Mesendoderm (in vitro differentiated cells): ENCODE data around the gene RCN1.
"Not testable (repeated sequence)": the region's sequence is repeated elsewhere in the genome, so short reads cannot be mapped to it uniquely, and the experiment has no call there.

ENCODE experiments used
- DNase-seq: peaks from one replicate; pipeline ENCODE4 v3.0.0; 2013
- H2AK5ac ChIP-seq: 2 replicates; pipeline ENCODE4 v1.6.1; 2013; ENCODE audit warnings: low read length, inconsistent platforms
- H2BK120ac ChIP-seq: 2 replicates; pipeline ENCODE4 v1.6.1; 2013; ENCODE audit warnings: low read depth, mild to moderate bottlenecking, low read length, moderate library complexity, mixed read lengths
- H2BK15ac ChIP-seq: replicated peaks from 2 replicates; pipeline ENCODE4 v1.6.1; 2013; ENCODE audit warnings: low read depth, mild to moderate bottlenecking, moderate library complexity
- H2BK5ac ChIP-seq: 2 replicates; pipeline ENCODE4 v1.6.1; 2013; ENCODE audit warnings: low read length, inconsistent platforms
- H3K18ac ChIP-seq: 2 replicates; pipeline ENCODE4 v1.6.1; 2013; ENCODE audit warnings: mild to moderate bottlenecking, low read length, mixed read lengths
- H3K23ac ChIP-seq: one replicate; pipeline ENCODE4 v1.6.1; 2013; ENCODE audit warnings: low read length
- H3K27ac ChIP-seq: 2 replicates; pipeline ENCODE4 v1.5.1; 2013; ENCODE audit warnings: low read depth, mild to moderate bottlenecking, inconsistent platforms, low read length, moderate library complexity
- H3K27me3 ChIP-seq: 2 replicates; pipeline ENCODE4 v1.6.1; 2013; ENCODE audit warnings: low read length, control low read depth, mild to moderate bottlenecking, inconsistent platforms; ENCODE audit not compliant: insufficient read depth, poor library complexity
- H3K36me3 ChIP-seq: 2 replicates; pipeline ENCODE4 v1.6.1; 2013; ENCODE audit warnings: low read length, inconsistent platforms; ENCODE audit not compliant: control insufficient read depth, insufficient read depth
- H3K4ac ChIP-seq: one replicate; pipeline ENCODE4 v1.6.1; 2013; ENCODE audit warnings: low read depth, mild to moderate bottlenecking, low read length, moderate library complexity
- H3K4me1 ChIP-seq: 2 replicates; pipeline ENCODE4 v1.6.1; 2013; ENCODE audit warnings: low read depth, low read length, inconsistent platforms; ENCODE audit not compliant: control insufficient read depth
- H3K4me2 ChIP-seq: 2 replicates; pipeline ENCODE4 v1.6.1; 2013; ENCODE audit warnings: low read length
- H3K4me3 ChIP-seq: 2 replicates; pipeline ENCODE4 v1.5.1; 2013; ENCODE audit warnings: mild to moderate bottlenecking, low read length
- H3K56ac ChIP-seq: one replicate; pipeline ENCODE4 v1.6.1; 2013; ENCODE audit warnings: low read length
- H3K79me1 ChIP-seq: 2 replicates; pipeline ENCODE4 v1.6.1; 2013; ENCODE audit warnings: low read length, inconsistent platforms
- H3K79me2 ChIP-seq: 2 replicates; pipeline ENCODE4 v1.6.1; 2013; ENCODE audit warnings: mild to moderate bottlenecking, low read length; ENCODE audit not compliant: control insufficient read depth, insufficient read depth
- H3K9ac ChIP-seq: 2 replicates; pipeline ENCODE4 v1.6.1; 2013; ENCODE audit warnings: low read length, inconsistent platforms
- H4K5ac ChIP-seq: one replicate; pipeline ENCODE4 v1.6.1; 2013; ENCODE audit warnings: low read length
- H4K8ac ChIP-seq: one replicate; pipeline ENCODE4 v1.6.1; 2013; ENCODE audit warnings: low read depth, mild to moderate bottlenecking, control low read depth, low read length, moderate library complexity
- WGBS: extraction: QIAGEN DNeasy Blood & Tissue Kit; methylation state at CpG from one replicate; pipeline ENCODE4 v1.1.7; 2013; ENCODE audit warnings: low lambda C conversion rate, missing lambda C conversion rate; ENCODE audit not compliant: insufficient coverage; ENCODE audit errors: extremely low coverage; 5-methylcytosine and 5-hydroxymethylcytosine counted together

The RCN1 gene

GRCh38 chr11:32062540-32062939, 28.3 kb upstream of the RCN1 start:
- Histone ChIP-seq H2BK120ac (no peak overlapping the region), H3K79me2 (no peaks in the 10 kb centered on the region), H4K8ac (no peak overlapping the region), H3K4me3 (no peak overlapping the region), H3K4me2 (no peak overlapping the region), H3K27ac (no peak overlapping the region), H3K56ac (no peak overlapping the region), H3K18ac (no peak overlapping the region), H3K27me3 (no peaks in the 10 kb centered on the region), H3K36me3 (no peaks in the 10 kb centered on the region), H3K23ac (no peak overlapping the region), H4K5ac (no peak overlapping the region), H3K79me1 (no peaks in the 10 kb centered on the region), H2BK5ac (no peak overlapping the region), H2BK15ac (no peak overlapping the region), H3K4me1 (no peaks in the 10 kb centered on the region), H3K9ac (no peak overlapping the region), H2AK5ac (no peak overlapping the region), H3K4ac (no peak overlapping the region)
- DNase-seq = no peak
- WGBS = no CpG with 5 or more reads among the region's 3 CpGs

- not testable (repeated sequence) for H2BK15ac ChIP-seq, H3K36me3 ChIP-seq, H3K4me3 ChIP-seq, H2BK5ac ChIP-seq, H3K79me1 ChIP-seq, H3K4me1 ChIP-seq, H3K4ac ChIP-seq, H3K27ac ChIP-seq, H4K5ac ChIP-seq, H3K56ac ChIP-seq, H3K79me2 ChIP-seq, H3K9ac ChIP-seq, H3K18ac ChIP-seq, H3K4me2 ChIP-seq, H4K8ac ChIP-seq, H2AK5ac ChIP-seq, DNase-seq, H3K23ac ChIP-seq, H2BK120ac ChIP-seq, H3K27me3 ChIP-seq
- no CpG with 5 or more reads among the region's 3 CpGs for WGBS
Measured at GRCh38 chr11:32063031-32063430, 27.8 kb upstream of the RCN1 start.

GRCh38 chr11:32065865-32066629, 24.8 kb upstream of the RCN1 start:
- DNase-seq = no peak
- no peaks in the 10 kb centered on the region for H3K36me3 ChIP-seq
- no peak overlapping the region for H3K4me3 ChIP-seq
- H3K27me3 ChIP-seq = no peaks in the 10 kb centered on the region
- no peak overlapping the region for H3K56ac ChIP-seq
- H3K23ac ChIP-seq = no peak overlapping the region
- no peak overlapping the region for H3K27ac ChIP-seq
- no CpG with 5 or more reads among the region's 8 CpGs for WGBS
- no peak overlapping the region for H2BK5ac ChIP-seq
- H3K4me2 ChIP-seq = no peak overlapping the region
- H4K5ac ChIP-seq = no peak overlapping the region
- no peaks in the 10 kb centered on the region for H3K79me2 ChIP-seq
- no peaks in the 10 kb centered on the region for H3K79me1 ChIP-seq
- H2BK120ac ChIP-seq = no peak overlapping the region
- no peak overlapping the region for H2AK5ac ChIP-seq
- H3K18ac ChIP-seq = no peak overlapping the region
- H3K4ac ChIP-seq = no peak overlapping the region
- H3K9ac ChIP-seq = no peak overlapping the region
- no peaks in the 10 kb centered on the region for H3K4me1 ChIP-seq
- H4K8ac ChIP-seq = no peak overlapping the region
- no peak overlapping the region for H2BK15ac ChIP-seq

GRCh38 chr11:32068134-32068870, 22.6 kb upstream of the RCN1 start:
- Histone ChIP-seq H3K18ac (no peak overlapping the region), H3K36me3 (no peaks in the 10 kb centered on the region), H2BK5ac (no peak overlapping the region), H3K79me1 (no peaks in the 10 kb centered on the region), H3K4me1 (no peaks in the 10 kb centered on the region), H3K27me3 (no peaks in the 10 kb centered on the region), H4K5ac (no peak overlapping the region), H3K27ac (no peak overlapping the region), H3K56ac (no peak overlapping the region), H2BK120ac (no peak overlapping the region), H3K23ac (no peak overlapping the region), H3K9ac (no peak overlapping the region), H3K4me3 (no peak overlapping the region), H2AK5ac (no peak overlapping the region), H2BK15ac (no peak overlapping the region), H4K8ac (no peak overlapping the region), H3K4ac (no peak overlapping the region), H3K79me2 (no peaks in the 10 kb centered on the region), H3K4me2 (no peak overlapping the region)
- DNase-seq = no peak
- WGBS = no CpG with 5 or more reads among the region's 13 CpGs

- no peak overlapping the region for H3K4me3 ChIP-seq
- H3K23ac ChIP-seq = no peak overlapping the region
- H3K4me1 ChIP-seq = no peaks in the 10 kb centered on the region
- H3K79me2 ChIP-seq = no peaks in the 10 kb centered on the region
- no peak overlapping the region for H3K4me2 ChIP-seq
- no peak overlapping the region for H4K8ac ChIP-seq
- H3K18ac ChIP-seq = no peak overlapping the region
- no peak overlapping the region for H3K9ac ChIP-seq
- H2BK15ac ChIP-seq = no peak overlapping the region
- no peaks in the 10 kb centered on the region for H3K36me3 ChIP-seq
- H3K27ac ChIP-seq = no peak overlapping the region
- no peak overlapping the region for H2BK5ac ChIP-seq
- no peak overlapping the region for H2AK5ac ChIP-seq
- H3K56ac ChIP-seq = no peak overlapping the region
- no peak overlapping the region for H3K4ac ChIP-seq
- no CpG with 5 or more reads among the region's 6 CpGs for WGBS
- H3K27me3 ChIP-seq = no peaks in the 10 kb centered on the region
- H2BK120ac ChIP-seq = no peak overlapping the region
- no peak overlapping the region for H4K5ac ChIP-seq
- H3K79me1 ChIP-seq = no peaks in the 10 kb centered on the region
- DNase-seq = no peak
Measured at GRCh38 chr11:32069361-32070058, 21.4 kb upstream of the RCN1 start.
